Fibroblast of villous mesenchyme (primary cell): ENCODE results near the gene AKT3. TPM values are rescaled to one million over a fixed set of nuclear protein-coding genes. Genes with fewer than 3 reads are reported as not detected.
"Not testable (repeated sequence)": the region's sequence is repeated elsewhere in the genome, so short reads cannot be mapped to it uniquely, and the experiment has no call there.

Source experiments
- DNase-seq: peaks from one replicate; pipeline ENCODE4 v3.0.0-alpha.2; 2010; ENCODE audit warnings: low read depth
- H3K4me3 ChIP-seq: 2 replicates; pipeline ENCODE4 v1.5.1; 2011; ENCODE audit warnings: low read depth, mild to moderate bottlenecking, low read length
- total RNA-seq: library from RNA; depleted of rRNA; stranded (reverse); fragments of >200 nt; gene quantifications from 2 replicates; pipeline ENCODE4 v1.2.3, GENCODE V29; 2012
- TF ChIP-seq, protein P1 (sequence below): IDR thresholded peaks from 2 replicates; pipeline ENCODE4 v1.5.1; 2012; ENCODE audit warnings: low read depth, mild to moderate bottlenecking, low read length; ENCODE audit not compliant: insufficient read depth

Gene AKT3
- total RNA-seq, 1 donor, result 38.0 TPM

DNA sequence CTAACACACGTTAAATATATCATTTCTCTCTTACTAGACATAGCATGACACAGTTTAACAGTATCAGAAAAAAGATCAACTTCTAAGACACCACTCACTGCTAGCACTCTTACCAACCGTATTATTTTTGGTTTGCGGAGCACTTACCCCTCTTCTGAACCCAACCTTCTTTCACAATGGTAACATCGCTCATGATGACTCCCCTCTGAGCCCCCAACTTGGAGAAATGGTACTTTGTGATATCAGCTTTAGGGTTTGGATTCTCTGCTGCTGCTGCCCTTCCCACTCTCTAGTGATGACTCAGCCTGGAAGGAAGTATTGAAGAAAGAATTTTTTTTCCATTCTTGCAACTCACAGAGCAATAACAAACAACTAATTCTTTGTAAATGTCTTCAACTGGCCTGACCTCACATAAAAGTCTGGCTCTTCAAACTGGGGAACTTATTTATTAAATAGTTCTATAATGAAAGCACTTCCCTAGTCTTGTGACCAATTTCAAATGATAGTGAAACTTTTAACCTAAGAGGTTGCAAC is 7.0 kb downstream of the AKT3 start:
- no peak overlapping the region for H3K4me3 ChIP-seq
- DNase-seq, result peak; percentile 88
- TF ChIP-seq, protein P1, sequence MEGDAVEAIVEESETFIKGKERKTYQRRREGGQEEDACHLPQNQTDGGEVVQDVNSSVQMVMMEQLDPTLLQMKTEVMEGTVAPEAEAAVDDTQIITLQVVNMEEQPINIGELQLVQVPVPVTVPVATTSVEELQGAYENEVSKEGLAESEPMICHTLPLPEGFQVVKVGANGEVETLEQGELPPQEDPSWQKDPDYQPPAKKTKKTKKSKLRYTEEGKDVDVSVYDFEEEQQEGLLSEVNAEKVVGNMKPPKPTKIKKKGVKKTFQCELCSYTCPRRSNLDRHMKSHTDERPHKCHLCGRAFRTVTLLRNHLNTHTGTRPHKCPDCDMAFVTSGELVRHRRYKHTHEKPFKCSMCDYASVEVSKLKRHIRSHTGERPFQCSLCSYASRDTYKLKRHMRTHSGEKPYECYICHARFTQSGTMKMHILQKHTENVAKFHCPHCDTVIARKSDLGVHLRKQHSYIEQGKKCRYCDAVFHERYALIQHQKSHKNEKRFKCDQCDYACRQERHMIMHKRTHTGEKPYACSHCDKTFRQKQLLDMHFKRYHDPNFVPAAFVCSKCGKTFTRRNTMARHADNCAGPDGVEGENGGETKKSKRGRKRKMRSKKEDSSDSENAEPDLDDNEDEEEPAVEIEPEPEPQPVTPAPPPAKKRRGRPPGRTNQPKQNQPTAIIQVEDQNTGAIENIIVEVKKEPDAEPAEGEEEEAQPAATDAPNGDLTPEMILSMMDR, result no peak

DNA sequence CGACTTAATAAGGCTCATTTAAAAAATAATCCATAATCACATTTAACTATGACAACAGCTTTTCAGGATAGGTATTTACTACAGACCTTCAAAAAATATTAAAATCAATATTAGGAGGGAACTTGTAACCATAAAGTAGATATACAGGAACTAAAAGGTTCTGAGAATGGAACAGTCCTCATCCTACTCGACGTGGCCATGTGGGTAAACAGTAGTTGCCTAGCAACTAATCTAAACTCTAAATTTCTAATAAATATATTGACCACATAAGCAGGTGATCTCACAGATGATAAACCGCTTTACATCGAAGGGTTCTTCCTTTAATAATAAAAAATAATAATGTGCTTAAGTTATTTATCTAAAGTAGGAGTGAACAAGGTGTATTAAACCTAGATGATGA is 7.9 kb downstream of the AKT3 start:
- H3K4me3 ChIP-seq, result no peak overlapping the region
- TF ChIP-seq, protein P1, result no peak
- DNase-seq, result no peak

DNA sequence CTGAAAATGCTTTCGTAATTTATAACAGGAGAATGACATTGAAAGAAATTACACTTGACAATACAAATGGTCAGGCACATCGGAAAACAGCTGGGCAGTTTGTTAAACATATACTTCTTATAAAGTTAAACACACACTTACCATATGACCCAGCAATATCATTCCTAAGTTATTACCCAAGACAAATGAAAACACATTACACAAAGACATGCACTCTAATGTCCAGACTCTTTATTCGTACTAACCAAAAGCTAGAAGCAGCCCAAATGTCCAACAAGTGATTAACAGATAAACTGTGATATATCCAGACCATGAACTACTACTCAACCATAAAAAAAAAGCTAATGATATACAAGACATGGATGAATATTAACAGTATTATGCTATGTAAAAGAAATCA is 8.5 kb downstream of the AKT3 start:
- no peak overlapping the region for H3K4me3 ChIP-seq
- peak; percentile 57 for DNase-seq

DNA sequence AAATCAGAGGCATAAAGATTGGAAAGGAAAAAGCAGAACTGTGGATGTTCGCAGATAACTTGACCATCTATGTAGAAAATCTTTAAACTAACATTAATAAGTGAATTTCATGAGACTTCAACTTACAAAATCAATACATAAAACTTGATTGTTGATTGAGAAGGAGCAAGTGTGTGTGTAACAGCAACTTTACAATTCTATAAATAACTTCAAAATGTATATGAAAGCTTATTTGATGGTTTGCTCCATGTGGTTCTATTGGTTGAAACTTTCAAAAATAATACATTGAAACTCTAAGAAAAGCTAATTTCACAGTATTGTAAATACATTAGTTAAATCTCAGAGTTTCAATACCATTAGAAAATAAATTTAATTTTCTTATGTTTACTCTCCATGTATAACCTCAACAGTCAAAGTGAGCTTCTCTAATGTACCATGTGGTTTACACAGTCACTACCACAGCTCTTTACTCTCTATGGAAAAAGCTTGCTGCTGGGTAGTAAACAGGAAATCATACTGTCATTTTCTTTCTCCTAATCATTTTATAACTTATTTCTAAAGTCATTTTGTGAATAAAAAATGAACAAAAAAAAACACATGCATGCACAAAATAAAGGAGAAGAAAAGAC is 12.0 kb downstream of the AKT3 start:
- no peak for DNase-seq
- no peak overlapping the region for H3K4me3 ChIP-seq
- TF ChIP-seq, protein P1, result no peak

More for the DNA sequence above, 8.5 kb downstream of the AKT3 start:
- TF ChIP-seq, protein P1, result no peak

DNA sequence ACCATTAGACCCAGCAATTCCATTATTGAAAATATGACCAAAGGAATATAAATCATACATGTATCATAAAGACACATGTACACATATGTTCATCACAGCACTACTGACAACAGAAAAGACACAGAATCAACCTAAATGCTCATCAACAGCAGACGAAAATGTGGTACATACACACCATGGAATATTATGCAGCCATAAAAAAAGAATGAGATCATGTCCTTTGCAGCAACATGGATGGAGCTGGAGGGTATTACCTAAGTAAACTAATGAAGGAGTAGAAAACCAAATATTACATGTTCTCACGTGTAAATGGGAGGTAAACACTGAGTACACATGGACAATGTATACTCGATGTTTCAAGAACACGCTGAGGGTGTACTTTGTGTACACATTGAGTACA is 15.9 kb downstream of the AKT3 start:
- TF ChIP-seq, protein P1, result no peak
- no peak for DNase-seq
- no peak overlapping the region for H3K4me3 ChIP-seq

DNA sequence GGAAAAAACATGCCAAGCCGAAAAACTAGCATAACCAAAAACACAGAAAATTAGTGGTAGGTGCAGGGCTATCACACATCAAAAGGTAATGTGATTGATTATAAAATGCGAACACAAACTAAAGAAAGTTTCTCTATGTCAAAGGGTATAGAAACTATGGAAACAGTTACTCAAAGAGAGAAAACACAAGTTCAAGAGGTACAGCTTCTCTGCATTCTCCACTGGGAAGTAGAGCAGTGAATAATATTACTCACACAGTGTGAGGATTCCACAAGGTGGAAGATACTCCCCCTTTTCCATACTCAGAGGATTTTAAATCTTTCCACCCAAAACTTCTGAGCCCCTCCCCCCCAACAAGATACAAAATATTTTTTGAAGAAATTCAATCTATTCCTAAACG is 18.6 kb downstream of the AKT3 start:
- no peak overlapping the region for H3K4me3 ChIP-seq
- no peak for DNase-seq
- TF ChIP-seq, protein P1, result no peak

DNA sequence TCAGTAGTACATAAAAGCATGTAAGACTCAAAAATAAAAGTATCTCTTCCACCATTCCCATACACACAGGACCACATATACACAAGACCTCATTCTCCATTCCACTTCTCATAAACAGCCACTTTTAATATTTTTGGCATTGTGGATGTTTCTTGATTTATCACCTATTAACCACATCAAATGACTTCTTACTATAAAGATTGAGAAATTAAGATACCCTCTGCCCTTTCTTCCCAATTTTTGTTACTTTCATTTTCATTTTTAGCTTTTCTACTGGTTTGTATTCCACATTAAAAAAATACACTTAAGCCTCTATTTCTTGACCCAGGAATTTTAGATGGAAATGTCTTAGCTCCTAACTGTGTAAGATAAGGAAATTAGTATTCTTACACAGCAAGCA is 22.8 kb downstream of the AKT3 start:
- peak; percentile 63 for DNase-seq

DNA sequence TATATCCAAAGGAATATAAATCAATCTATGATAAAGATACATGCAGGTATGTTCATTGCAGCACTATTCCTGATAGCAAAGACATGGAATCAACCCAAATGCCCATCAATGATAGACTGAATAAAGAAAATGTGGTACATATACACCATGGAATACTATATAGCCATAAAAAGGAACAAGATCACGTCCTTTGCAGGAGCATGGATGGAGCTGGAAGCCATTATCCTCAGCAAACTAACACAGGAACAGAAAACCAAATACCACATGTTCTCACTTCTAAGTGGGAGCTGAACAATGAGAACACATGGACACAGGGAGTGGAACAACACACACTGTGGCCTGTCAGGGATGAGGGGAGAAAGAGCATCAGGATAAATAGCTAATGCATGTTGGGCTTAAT is 25.1 kb downstream of the AKT3 start:
- not testable (repeated sequence) for DNase-seq, H3K4me3 ChIP-seq

More for the DNA sequence above, 22.8 kb downstream of the AKT3 start:
- TF ChIP-seq, protein P1, result no peak
- H3K4me3 ChIP-seq, result no peak overlapping the region
